ENCODE results near the gene SPAG16. TPM values are rescaled to one million over a fixed set of nuclear protein-coding genes. Genes with fewer than 3 reads are reported as not detected.

The SPAG16 gene
- total and polyA plus RNA-seq, 5 donors = 19.9 to 28.7 (median 23.2) TPM

DNA sequence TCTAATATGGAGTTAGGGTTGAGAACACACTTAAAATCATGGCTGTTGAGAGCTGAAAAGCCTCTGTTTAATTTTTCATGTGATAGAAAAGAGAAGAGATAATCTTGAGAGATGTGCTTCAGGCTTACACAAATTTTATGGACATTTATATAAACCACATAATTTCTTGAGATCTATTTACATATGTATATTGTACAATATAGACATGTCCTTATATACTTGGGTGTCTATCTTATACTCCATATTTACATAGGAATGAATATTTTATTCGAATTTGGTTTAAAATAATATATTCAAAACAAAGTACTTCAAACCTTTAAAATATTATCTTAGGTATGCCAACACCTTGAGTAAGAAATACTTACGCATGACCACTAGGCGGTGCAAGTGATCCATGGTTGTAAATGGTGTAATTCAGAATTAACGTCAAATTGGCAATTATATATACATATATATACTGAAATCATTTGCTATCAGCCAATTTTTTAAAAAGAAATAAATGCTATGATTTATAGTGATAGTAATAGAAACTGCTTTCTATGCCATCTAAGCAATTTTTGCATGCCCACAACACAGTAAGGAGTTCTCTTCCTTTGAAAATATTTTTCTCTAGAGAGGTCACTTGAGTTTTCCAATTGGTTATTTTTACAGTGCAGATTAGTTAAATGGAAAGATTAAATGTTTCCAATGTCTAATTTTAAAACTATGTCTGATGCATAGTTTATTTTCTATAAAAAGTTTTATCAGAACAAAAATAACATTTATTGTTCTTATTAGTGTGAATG is 37.6 kb upstream of the SPAG16 start:
- intact Hi-C loops (cut with DNase I) = no loop called here
- no peak overlapping the region for H3K4me3 ChIP-seq (ENCODE audit: low read length)
- no peak overlapping the region for H3K27ac ChIP-seq (ENCODE audit: low read length)
- DNase-seq (no peak), ATAC-seq (no peak)
- no peaks in the 10 kb centered on the region for H3K4me1 ChIP-seq (ENCODE audit: control insufficient read depth, insufficient read depth, low read length)
- WGBS = 3% methylated on average over 4 of the region's 4 CpGs
- no peaks in the 10 kb centered on the region for H3K9me3 ChIP-seq (ENCODE audit: control insufficient read depth, low read length)
- H3K27me3 ChIP-seq (ENCODE audit: control insufficient read depth, insufficient read depth) = no peaks in the 10 kb centered on the region

GRCh38 chr2:213247566-213247965 is 36.7 kb upstream of the SPAG16 start:
- Histone ChIP-seq H3K27ac (ENCODE audit: low read length) (no peak overlapping the region), H3K4me1 (ENCODE audit: control insufficient read depth, insufficient read depth, low read length) (no peaks in the 10 kb centered on the region), H3K27me3 (ENCODE audit: control insufficient read depth, insufficient read depth) (no peaks in the 10 kb centered on the region), H3K9me3 (ENCODE audit: control insufficient read depth, low read length) (no peaks in the 10 kb centered on the region), H3K4me3 (ENCODE audit: low read length) (no peak overlapping the region)
- DNase-seq = no peak
- WGBS = 51% methylated on average over 4 of the region's 4 CpGs
- intact Hi-C loops (cut with DNase I) = no loop called here
- no peak for ATAC-seq

DNA sequence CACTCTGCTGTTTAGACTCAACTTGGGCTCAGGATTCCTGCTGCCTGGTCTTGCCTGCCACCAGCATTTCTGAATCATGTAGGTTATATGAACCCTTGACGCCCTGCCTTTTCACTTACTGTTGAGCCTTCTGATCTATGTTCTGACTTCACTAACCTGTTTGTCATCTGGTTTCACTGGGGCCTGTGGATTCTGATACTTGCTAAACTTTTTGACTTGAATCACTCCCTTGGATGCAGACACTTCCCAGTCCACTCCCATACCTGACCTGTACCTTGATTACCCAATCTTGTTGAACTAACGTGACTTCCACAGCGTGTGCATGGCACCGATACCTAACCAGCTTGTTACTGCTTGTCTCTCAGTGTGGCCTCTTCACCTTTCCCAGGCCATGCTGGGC is 35.6 kb upstream of the SPAG16 start:
- Histone ChIP-seq H3K4me3 (ENCODE audit: low read length) (no peak overlapping the region), H3K9me3 (ENCODE audit: control insufficient read depth, low read length) (no peaks in the 10 kb centered on the region), H3K27me3 (ENCODE audit: control insufficient read depth, insufficient read depth) (no peaks in the 10 kb centered on the region), H3K4me1 (ENCODE audit: control insufficient read depth, insufficient read depth, low read length) (no peaks in the 10 kb centered on the region), H3K27ac (ENCODE audit: low read length) (no peak overlapping the region)
- ATAC-seq (no peak), DNase-seq (no peak)
- intact Hi-C loops (cut with DNase I) = no loop called here
- WGBS = 80% methylated on average over 4 of the region's 4 CpGs

DNA sequence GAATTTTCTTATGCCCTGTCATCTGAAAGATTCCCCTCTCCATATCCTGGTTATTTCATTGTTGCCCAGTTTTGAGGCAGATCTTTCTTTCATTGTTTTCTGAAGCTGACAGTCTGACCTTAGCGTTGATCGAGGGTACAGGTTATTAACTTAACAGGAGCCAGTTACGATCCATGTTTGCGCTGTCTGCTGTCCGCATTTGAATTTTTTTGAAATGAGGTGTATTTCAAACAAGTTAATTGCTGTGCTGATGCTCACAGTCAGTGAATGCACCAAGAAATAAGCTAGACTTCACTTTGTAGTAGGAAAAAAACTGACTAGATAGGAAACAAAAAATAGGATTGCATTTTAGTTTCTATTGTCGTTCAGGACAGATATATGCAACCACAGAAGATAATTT is 34.8 kb upstream of the SPAG16 start:
- WGBS = 78% methylated on average over 6 of the region's 6 CpGs
- H3K4me1 ChIP-seq (ENCODE audit: control insufficient read depth, insufficient read depth, low read length) = no peaks in the 10 kb centered on the region
- no peak overlapping the region for H3K27ac ChIP-seq (ENCODE audit: low read length)
- DNase-seq = no peak
- no peaks in the 10 kb centered on the region for H3K27me3 ChIP-seq (ENCODE audit: control insufficient read depth, insufficient read depth)
- no peak overlapping the region for H3K4me3 ChIP-seq (ENCODE audit: low read length)
- intact Hi-C loops (cut with DNase I) = no loop called here
- no peak for ATAC-seq
- H3K9me3 ChIP-seq (ENCODE audit: control insufficient read depth, low read length) = no peaks in the 10 kb centered on the region

- H3K9me3 ChIP-seq (ENCODE audit: control insufficient read depth, low read length) = no peaks in the 10 kb centered on the region
- peak; percentile 61 to 76 for ATAC-seq
- H3K27me3 ChIP-seq (ENCODE audit: control insufficient read depth, insufficient read depth) = no peaks in the 10 kb centered on the region
- intact Hi-C loops (cut with DNase I) = no loop called here
- no peak for DNase-seq
- 26% methylated on average over 3 of the region's 3 CpGs for WGBS
- H3K4me1 ChIP-seq (ENCODE audit: control insufficient read depth, insufficient read depth, low read length) = no peaks in the 10 kb centered on the region
- no peak overlapping the region for H3K27ac ChIP-seq (ENCODE audit: low read length)
- no peak overlapping the region for H3K4me3 ChIP-seq (ENCODE audit: low read length)
Measured at GRCh38 chr2:213251618-213252017, 32.6 kb upstream of the SPAG16 start.

GRCh38 chr2:213252206-213252605 is 32.1 kb upstream of the SPAG16 start:
- Histone ChIP-seq H3K27me3 (ENCODE audit: control insufficient read depth, insufficient read depth) (no peaks in the 10 kb centered on the region), H3K9me3 (ENCODE audit: control insufficient read depth, low read length) (no peaks in the 10 kb centered on the region), H3K27ac (ENCODE audit: low read length) (no peak overlapping the region), H3K4me3 (ENCODE audit: low read length) (no peak overlapping the region), H3K4me1 (ENCODE audit: control insufficient read depth, insufficient read depth, low read length) (no peaks in the 10 kb centered on the region)
- WGBS = 65% methylated on average over 1 of the region's 1 CpG
- DNase-seq (no peak), ATAC-seq (no peak)
- intact Hi-C loops (cut with DNase I) = no loop called here

GRCh38 chr2:213253162-213253561 is 31.1 kb upstream of the SPAG16 start:
- intact Hi-C loops (cut with DNase I) = no loop called here
- Histone ChIP-seq H3K4me3 (ENCODE audit: low read length) (no peak overlapping the region), H3K27me3 (ENCODE audit: control insufficient read depth, insufficient read depth) (no peaks in the 10 kb centered on the region), H3K27ac (ENCODE audit: low read length) (no peak overlapping the region), H3K4me1 (ENCODE audit: control insufficient read depth, insufficient read depth, low read length) (no peaks in the 10 kb centered on the region), H3K9me3 (ENCODE audit: control insufficient read depth, low read length) (no peaks in the 10 kb centered on the region)
- 44% methylated on average over 4 of the region's 4 CpGs for WGBS
- ATAC-seq (no peak), DNase-seq (no peak)

- Histone ChIP-seq H3K4me1 (ENCODE audit: control insufficient read depth, insufficient read depth, low read length) (no peaks in the 10 kb centered on the region), H3K27me3 (ENCODE audit: control insufficient read depth, insufficient read depth) (no peaks in the 10 kb centered on the region), H3K27ac (ENCODE audit: low read length) (no peak overlapping the region), H3K9me3 (ENCODE audit: control insufficient read depth, low read length) (no peaks in the 10 kb centered on the region), H3K4me3 (ENCODE audit: low read length) (no peak overlapping the region)
- intact Hi-C loops (cut with DNase I) = no loop called here
- ATAC-seq = no peak
- DNase-seq = no peak
- WGBS = 88% methylated on average over 1 of the region's 1 CpG
Measured at GRCh38 chr2:213259266-213259665, 25.0 kb upstream of the SPAG16 start.

DNA sequence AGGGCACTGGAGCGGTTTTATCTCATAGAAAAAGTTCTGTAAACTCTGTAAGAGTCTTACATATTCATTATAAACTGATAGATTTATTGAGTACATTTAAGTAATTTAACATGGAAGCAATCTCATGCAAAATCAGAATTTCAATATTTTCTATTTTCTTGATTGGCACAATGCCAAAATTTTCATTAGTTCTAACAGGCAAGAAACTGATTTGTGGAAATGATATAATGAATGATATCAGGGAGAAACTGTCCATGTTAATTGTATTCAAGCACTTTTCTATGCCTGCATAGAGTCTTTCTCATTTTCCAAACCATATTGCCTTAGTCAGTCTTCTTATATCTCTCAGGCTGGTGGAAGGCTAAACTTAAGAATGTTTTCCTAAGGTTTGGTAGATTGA is 23.0 kb upstream of the SPAG16 start:
- Histone ChIP-seq H3K4me1 (ENCODE audit: control insufficient read depth, insufficient read depth, low read length) (no peaks in the 10 kb centered on the region), H3K27ac (ENCODE audit: low read length) (no peak overlapping the region), H3K9me3 (ENCODE audit: control insufficient read depth, low read length) (no peaks in the 10 kb centered on the region), H3K4me3 (ENCODE audit: low read length) (no peak overlapping the region), H3K27me3 (ENCODE audit: control insufficient read depth, insufficient read depth) (no peaks in the 10 kb centered on the region)
- DNase-seq = no peak
- whole genome bisulfite sequencing = 90% methylated on average over 1 of the region's 1 CpG
- no peak for ATAC-seq
- intact Hi-C loops (cut with DNase I) = no loop called here

DNA sequence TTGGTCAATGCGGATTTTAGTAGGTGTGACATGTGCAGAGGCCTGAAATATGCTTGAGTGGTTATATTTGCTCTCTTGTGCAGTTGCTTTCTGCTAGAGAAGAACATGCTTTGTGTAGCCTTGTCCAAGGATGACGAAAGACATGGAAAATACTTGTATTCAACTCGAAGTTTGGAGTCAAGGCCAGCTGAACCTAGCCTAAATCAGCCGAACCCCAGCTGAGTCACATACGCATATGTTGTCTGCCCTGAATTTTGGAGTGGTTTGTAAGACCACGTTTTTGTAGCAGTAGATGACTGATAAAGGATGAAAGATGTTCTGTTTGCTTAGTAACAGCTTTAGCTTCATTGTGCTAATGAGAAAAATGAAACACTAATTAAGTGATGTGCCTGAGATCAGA is 22.5 kb upstream of the SPAG16 start:
- H3K27ac ChIP-seq (ENCODE audit: low read length) = no peak overlapping the region
- intact Hi-C loops (cut with DNase I) = no loop called here
- H3K27me3 ChIP-seq (ENCODE audit: control insufficient read depth, insufficient read depth) = no peaks in the 10 kb centered on the region
- DNase-seq (no peak), ATAC-seq (no peak)
- H3K4me1 ChIP-seq (ENCODE audit: control insufficient read depth, insufficient read depth, low read length) = peaks cover 1% of the 10 kb centered on the region
- no peak overlapping the region for H3K4me3 ChIP-seq (ENCODE audit: low read length)
- H3K9me3 ChIP-seq (ENCODE audit: control insufficient read depth, low read length) = no peaks in the 10 kb centered on the region
- WGBS = 57% methylated on average over 6 of the region's 6 CpGs

- no peak overlapping the region for H3K27ac ChIP-seq (ENCODE audit: low read length)
- intact Hi-C loops (cut with DNase I) = no loop called here
- no peaks in the 10 kb centered on the region for H3K27me3 ChIP-seq (ENCODE audit: control insufficient read depth, insufficient read depth)
- no peak overlapping the region for H3K4me3 ChIP-seq (ENCODE audit: low read length)
- H3K9me3 ChIP-seq (ENCODE audit: control insufficient read depth, low read length) = no peaks in the 10 kb centered on the region
- H3K4me1 ChIP-seq (ENCODE audit: control insufficient read depth, insufficient read depth, low read length) = peaks cover 1% of the 10 kb centered on the region
- WGBS = 64% methylated on average over 3 of the region's 3 CpGs
- ATAC-seq = no peak
- no peak for DNase-seq
Measured at GRCh38 chr2:213265679-213266078, 18.6 kb upstream of the SPAG16 start.

GRCh38 chr2:213266421-213266820 is 17.8 kb upstream of the SPAG16 start:
- Histone ChIP-seq H3K4me1 (ENCODE audit: control insufficient read depth, insufficient read depth, low read length) (peaks cover 1% of the 10 kb centered on the region), H3K4me3 (ENCODE audit: low read length) (no peak overlapping the region), H3K9me3 (ENCODE audit: control insufficient read depth, low read length) (no peaks in the 10 kb centered on the region), H3K27me3 (ENCODE audit: control insufficient read depth, insufficient read depth) (no peaks in the 10 kb centered on the region), H3K27ac (ENCODE audit: low read length) (no peak overlapping the region)
- intact Hi-C loops (cut with DNase I) = no loop called here
- 77% methylated on average over 2 of the region's 2 CpGs for WGBS
- DNase-seq (no peak), ATAC-seq (no peak)

Measured in right cardiac atrium (tissue), 5 donors.